Measurements from ENCODE around the gene MRPL33.

Gene MRPL33

GRCh38 chr2:27771548-27772335 is at the start of gene MRPL33:
Gene MRPL33, plus strand, starts transcription at chr2:27771719. Its CDS starts 59 bp downstream, at chr2:27771778.
- peak; percentile 89 for DNase-seq (ENCODE audit: low spot score)

- no peak for DNase-seq (ENCODE audit: low spot score)
Measured at GRCh38 chr2:27721884-27722485, 49.5 kb upstream of the MRPL33 start.

GRCh38 chr2:27723372-27724144 is 48.0 kb upstream of the MRPL33 start:
- peak; percentile 27 for DNase-seq (ENCODE audit: low spot score)

GRCh38 chr2:27724191-27724590 is 47.3 kb upstream of the MRPL33 start:
- DNase-seq (ENCODE audit: low spot score), result no peak

GRCh38 chr2:27724905-27725701 is 46.4 kb upstream of the MRPL33 start:
- no peak for DNase-seq (ENCODE audit: low spot score)

- DNase-seq (ENCODE audit: low spot score), result no peak
Measured at GRCh38 chr2:27727257-27727656, 44.3 kb upstream of the MRPL33 start.

GRCh38 chr2:27728081-27728858 is 43.2 kb upstream of the MRPL33 start:
- DNase-seq (ENCODE audit: low spot score), result no peak

- DNase-seq (ENCODE audit: low spot score), result no peak
Measured at GRCh38 chr2:27729198-27729597, 42.3 kb upstream of the MRPL33 start.

GRCh38 chr2:27729614-27730013 is 41.9 kb upstream of the MRPL33 start:
- no peak for DNase-seq (ENCODE audit: low spot score)

GRCh38 chr2:27730261-27730662 is 41.3 kb upstream of the MRPL33 start:
- no peak for DNase-seq (ENCODE audit: low spot score)

- no peak for DNase-seq (ENCODE audit: low spot score)
Measured at GRCh38 chr2:27730980-27731691, 40.4 kb upstream of the MRPL33 start.

GRCh38 chr2:27734305-27734704 is 37.2 kb upstream of the MRPL33 start:
- no peak for DNase-seq (ENCODE audit: low spot score)

GRCh38 chr2:27735263-27735904 is 36.1 kb upstream of the MRPL33 start:
- DNase-seq (ENCODE audit: low spot score), result peak; percentile 26

- no peak for DNase-seq (ENCODE audit: low spot score)
Measured at GRCh38 chr2:27736031-27736889, 35.3 kb upstream of the MRPL33 start.

- no peak for DNase-seq (ENCODE audit: low spot score)
Measured at GRCh38 chr2:27736890-27737204, 34.7 kb upstream of the MRPL33 start.

- no peak for DNase-seq (ENCODE audit: low spot score)
Measured at GRCh38 chr2:27737676-27738348, 33.7 kb upstream of the MRPL33 start.

GRCh38 chr2:27738349-27739057 is 33.0 kb upstream of the MRPL33 start:
- no peak for DNase-seq (ENCODE audit: low spot score)

GRCh38 chr2:27739058-27739373 is 32.5 kb upstream of the MRPL33 start:
- no peak for DNase-seq (ENCODE audit: low spot score)

All from CD4-positive, alpha-beta T cell treated with Interleukin-2 at 100 ng/mL for 4 hours (primary cell).